HS-5 (cell line): Measurements from ENCODE around the gene CD151.
A peak's percentile ranks its signal among the peaks of the same experiment; 100 is the strongest.

Experiments used
- DNase-seq: peaks from one replicate; pipeline ENCODE4 v3.0.0-alpha.2; 2012; ENCODE audit warnings: low read depth

CD151 gene

DNA sequence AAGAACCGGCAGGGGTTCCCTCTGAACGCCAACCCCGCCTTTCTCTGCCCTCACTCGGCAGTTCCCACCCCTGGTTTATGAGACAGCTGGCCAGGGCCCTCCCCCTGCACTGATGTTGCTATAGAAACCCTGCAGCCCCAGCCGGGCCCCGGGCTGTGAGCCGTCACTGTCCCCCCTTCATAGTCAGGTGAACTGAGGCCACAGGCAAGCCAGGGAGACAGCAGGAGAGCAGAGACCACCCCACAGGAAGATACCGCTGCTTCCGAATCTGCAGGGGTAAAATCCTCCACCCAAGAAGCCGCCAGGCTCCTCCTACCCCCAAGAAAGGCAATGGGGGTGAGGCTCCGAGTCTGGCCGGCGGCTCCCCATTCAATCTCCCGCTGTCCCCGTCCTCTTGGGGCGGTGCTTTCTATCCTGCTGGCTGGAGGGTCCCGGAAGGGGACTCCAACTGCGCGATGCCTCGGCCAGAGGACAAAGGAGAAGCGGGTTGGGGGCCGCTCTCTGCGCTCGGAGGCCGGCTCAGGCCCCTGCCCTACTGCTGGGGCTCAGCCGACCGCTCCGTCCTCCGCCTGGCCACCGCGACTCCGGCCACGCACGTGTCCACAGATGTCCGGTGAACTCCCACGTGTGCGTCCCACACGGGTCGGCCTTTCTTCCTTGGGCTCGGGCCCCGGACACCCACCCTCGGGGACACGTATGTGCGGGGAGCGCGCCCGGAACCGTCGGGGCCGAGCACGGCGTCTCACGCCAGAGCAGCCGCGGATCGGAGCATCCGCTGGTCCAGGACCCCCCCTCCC is 35.3 kb upstream of the CD151 start:
- DNase-seq = no peak

DNA sequence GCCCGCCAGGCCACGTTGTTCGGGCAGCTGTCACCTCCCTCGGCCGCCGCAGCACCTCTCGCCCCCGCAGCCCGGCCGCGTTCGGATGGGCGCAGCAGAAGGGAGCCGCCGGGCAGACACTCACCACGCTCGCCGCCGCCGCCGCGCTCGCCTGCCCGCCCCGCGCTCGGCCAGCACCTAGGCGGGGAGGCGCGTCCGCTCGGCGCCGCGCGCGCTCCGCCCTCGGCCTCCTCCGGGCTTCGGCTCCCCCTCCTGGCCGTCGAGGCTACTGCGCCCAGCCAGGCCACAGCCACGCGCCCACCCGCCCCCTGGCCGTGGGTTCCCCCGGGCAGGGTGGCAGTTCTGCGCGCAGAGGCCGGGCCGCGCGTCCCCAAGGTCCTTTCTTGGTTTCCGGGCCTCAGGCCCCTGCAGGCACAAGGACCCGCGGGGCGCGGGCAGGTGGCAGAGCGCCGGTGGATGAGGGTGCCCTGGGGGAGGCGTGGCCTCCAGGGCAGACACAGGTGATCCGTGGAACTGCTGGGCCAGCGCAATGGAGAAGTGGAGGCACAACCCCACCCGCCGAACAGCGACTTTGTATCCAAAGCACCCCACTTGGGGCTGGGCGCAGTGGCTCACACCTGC is 34.5 kb upstream of the CD151 start, which contains the start of gene SLC25A22:
Gene SLC25A22, minus strand, starts transcription at position 189 of the 621 bp plus-strand sequence. CDS start 3,275 bp downstream, outside the sequence.
- DNase-seq = no peak

DNA sequence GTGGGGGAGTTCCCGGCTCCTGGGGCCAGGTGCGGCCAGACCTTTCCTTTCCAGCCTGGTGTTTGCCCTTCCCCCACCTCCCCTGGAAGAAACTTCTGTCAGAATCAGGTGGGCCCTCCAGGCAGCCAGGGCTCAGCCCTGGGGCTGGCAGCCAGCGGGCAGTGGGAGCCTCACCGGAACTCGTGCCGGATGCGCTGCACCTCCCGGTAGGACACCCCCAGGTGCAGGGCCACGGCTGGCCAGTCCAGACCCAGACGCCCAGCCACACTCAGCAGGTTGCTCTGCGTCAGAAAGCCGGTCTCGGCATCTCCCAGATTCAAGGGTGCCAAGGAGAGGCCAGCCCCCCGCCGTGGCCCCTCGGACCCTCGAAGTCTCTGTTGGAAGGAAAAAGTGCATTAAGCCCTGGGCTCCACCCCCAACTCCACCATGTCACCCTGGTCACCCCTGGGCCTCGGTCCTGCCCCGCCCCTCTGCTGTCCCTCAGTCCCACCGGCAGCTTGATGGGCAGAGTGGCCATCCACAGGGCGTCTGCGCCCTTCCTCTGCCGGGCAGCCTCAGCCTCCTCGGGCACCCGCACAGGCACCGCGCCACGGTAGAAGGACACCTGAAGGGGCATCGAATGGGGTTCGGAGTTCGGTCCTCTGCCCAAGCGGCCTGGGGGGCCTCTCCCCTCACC is 33.0 kb upstream of the CD151 start:
- DNase-seq = no peak

DNA sequence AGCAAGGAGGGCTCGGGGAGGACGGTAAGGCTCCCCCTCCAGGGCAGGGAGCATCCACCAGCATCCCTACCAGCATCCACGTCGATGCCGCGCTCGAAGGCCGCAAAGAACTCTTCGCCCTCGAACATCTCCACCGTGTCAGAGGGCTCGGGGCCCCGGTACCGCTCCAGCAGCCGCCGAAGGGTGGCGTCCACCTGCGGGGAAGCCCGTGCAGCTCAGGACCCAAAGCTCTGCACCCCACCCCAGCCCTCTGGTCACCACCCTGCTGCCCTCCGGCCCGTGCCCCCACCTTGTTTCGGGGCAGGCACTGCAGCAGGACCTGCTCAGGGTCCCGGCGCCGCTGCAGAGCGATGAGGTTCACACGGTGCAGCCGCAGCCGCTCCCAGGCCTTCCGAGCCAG is 32.3 kb upstream of the CD151 start:
- DNase-seq = no peak

DNA sequence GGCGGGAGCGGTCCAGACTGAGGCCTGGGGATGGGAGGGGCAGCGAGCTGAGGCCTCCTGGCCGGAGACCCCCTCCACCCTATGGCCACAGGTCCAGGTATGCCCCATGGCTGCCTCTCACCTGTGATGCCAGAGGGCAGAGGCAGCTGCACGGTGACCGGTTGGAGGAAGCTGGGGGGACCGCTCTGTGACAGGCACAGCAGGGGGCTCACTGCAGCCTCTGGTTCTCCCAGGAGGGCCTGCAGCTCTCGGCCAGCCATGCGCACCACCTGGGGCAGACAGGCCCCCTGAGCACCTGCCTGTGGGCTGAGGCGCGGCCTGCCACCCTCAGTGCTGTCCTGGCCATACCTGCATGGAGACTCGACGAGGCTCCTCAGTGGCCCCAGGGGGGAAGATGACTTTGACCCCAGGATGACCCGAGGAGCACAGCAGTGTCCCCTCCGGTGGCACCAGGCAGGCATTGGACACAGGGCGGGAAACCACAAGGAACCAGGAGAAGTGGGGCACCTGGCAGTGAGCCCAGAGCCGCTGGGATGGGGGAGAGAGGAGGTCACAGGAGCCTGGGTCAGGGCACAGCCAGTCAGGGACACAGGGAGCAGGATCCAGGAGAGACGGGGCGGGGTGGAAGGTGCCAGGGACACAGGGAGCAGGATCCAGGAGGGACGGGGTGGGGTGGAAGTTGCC is 31.5 kb upstream of the CD151 start:
- DNase-seq = no peak

DNA sequence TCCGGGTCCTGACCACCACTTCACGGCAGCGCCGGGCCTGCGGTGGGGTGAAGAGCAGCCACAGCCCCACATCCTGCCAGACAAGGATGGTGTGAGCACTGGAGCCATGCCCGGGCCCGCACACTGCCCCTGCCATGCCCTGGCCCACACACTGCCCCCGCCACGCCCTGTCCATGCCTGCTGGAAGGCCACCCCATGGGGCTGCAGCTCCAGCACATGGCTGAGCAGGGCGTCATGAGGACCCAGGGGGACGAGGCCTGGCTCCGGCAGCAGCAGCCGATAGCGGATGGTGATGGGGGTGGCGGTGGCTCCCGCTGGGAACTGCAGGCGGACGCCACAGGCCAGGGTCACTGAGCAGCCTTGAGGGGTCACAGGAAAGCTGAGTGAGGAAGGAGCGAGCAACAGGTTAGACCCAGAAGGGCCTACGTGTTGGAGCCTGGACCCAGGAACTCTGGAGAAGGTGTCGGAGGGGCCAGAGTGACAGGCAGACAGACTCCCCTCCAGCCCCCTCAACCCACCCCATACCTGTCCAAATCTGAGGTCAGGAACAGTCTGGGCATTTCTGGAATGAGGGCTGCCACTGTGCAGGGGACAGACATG is 30.6 kb upstream of the CD151 start:
- DNase-seq = no peak

DNA sequence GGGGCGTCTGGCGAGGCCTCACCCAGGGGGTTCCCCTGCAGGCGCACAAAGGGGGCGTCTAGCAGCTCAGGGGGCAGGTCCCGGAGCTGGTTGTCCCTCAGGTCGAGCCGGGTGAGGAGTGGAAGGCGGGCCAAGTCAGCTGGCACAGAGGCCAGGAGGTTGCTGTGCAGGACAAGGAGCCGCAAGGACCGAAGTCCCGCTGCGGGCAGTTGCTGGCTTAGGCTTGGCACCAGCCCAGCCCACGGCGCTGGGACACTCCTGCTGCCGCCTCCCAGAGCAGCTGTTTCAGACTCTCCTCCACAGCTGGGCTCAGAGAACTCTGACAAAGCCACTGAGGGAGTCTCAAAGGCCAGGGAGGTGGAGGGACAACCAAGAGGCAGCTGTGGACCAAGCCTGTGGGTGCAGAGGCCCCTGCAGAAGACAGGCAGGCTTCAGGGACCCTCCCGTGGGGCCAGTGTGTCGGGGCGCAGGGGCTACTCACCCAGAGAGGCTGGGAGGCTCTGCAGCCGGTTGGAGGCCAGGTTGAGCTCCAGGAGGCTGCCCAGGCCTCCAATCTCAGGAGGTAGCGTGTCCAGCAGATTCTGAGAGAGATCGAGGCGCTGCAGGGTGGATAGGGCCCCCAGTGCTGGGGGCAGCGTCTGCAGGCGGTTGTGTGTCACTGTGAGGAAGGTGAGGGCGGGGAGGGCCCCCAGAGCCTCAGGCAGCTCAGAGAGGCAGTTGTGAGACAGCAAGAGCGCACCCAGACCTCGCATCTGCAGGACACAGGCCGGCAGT is 29.9 kb upstream of the CD151 start:
- DNase-seq = no peak

DNA sequence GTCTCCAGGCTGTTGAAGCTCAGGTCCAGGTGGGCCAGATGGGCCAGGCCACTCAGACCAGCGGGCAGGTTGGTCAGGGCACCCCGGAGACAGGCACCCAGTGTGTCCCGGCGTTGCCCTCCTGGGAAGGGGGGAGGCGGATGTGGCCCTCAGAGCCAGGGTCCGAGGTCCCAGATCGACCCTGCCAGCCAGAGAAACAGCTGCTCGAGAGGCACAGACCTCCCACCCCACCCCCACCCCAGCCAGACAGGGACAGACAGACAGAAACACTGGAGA is 29.3 kb upstream of the CD151 start:
- DNase-seq = no peak

DNA sequence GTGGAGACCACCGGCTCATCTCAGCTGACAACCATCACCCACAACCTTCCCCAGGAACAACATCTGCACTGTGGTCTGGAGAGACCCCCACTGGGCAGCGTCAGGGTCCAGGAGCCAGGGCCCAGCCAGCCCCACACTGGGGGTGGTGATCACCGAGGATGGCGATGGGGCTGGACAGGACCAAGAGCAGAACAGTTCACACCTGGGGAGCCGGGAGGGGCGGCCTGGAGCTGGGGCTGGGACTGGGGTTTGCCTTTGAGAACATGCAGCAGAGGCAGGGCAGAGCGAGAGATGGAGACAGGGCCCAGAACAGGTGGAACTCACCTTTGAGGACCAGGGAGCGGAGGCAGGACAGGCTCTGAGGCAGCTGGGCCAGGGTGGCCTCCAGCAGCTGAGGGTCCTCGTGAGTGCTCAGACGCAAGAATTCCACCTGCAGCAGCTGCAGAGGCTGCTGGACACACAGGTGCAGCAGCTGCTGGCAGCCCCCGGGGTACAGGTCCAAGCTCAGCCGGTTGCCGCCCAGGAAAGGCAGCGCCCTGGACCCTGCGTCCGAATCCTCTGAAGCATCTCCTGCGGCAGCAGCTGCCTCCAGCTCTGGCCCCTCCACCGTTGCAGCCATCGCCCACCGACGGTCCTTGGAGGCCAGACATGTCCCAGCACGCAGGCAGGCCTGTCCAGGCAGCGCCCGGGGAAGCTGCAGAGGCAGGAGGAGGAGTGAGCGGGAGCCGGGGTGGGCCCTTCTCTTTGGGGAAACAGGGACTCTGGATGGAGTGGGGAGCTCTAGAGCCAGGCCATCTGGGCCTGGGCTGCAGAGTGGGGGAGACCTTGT is 28.8 kb upstream of the CD151 start:
- no peak for DNase-seq

DNA sequence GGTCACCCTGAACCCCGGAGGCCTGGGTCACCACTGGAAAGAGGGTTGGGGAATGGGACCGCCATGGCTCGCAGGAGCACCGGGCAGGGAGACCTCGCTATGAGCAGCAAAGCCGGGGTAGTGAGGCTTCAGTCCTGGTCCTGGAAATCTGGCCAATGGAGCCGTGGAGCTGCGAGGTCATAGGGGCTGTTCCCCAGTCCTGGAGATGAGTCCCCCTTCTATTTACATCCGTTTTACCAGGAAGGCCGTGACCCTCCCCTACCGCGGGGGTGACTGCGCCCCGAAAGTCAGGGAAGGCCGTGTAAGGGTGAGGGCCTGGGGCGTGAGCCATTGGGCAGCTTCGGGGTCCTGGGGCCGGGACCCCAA is 28.2 kb upstream of the CD151 start:
- DNase-seq = no peak

DNA sequence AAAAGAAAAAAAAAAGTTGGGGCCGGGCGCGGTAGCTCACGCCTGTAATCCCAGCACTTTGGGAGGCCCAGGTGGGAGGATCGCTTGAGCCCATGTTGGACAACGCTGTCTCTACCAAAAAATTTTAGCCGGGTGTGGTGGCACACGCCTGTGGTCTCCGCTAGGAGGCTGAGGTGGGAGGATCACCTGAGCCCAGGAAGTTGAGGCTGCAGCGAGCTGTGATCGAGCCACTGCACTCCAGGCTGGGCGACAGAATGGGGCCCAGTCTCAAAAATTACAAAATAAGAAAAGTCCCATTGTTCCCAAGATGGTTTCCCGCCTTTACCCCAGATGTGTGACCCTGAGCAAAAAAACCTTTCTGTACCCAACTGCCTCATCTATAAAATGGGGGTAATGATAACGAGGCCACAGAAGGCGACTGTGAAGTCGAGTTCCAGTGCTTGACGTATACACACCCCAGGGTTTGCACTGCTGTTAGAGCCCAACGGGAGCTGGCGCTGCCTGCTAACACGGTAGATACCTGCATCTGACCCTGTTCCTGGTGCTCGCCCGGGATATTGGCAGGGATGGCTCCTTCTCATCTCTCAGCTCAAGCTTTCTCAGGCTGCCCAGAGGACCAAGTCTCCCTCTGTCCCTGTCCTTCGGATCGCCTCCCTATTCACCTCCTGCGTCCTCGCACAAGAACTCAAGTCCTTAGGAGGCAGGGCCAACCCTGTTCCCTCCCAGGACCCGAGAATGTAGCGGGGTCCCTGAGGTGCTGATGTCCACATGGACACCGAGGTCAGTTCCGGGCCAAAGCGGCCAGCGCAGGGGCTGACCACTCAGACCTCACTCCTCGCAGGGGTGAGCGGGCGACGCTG is 24.1 kb upstream of the CD151 start:
- DNase-seq = no peak

DNA sequence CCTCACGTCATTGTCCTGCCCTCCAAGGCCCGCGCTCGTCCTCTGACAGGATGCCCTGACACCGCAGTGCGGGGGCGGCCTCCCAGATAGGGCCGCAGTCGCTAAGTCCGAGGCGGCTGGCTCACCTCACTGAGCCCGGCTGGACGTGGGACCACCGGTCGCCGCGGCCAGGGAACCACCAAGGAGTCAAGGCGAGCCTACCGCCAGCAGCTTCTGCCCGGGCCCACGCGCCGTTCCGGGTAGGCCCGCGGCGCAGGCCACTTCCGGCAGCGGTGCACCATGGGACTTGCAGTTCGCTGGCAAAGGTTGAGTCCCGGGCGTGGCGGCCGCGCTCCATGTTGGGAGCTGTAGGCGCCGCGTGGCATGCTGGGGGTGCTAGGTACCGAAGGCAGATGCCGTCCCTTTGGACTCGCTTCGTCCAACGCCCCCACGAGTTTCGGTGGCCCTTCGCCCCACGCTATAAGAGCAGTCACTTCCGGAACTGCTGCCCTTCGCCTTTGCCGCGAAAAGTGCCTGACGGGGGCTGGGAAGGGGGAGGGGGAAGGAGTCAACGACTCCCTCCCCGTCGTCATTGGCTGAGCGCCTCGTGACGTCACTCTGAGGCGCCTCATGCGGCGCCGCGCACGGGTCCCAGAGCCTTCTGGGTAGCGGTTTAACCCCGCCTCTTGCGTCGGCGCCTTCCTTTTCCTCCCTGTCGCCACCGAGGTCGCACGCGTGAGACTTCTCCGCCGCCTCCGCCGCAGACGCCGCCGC is 23.3 kb upstream of the CD151 start, which contains the start of gene RPLP2:
Gene RPLP2, plus strand, starts transcription at position 681 of the 753 bp plus-strand sequence. CDS start 268 bp downstream, outside the sequence.
- peak; percentile 89 for DNase-seq

DNA sequence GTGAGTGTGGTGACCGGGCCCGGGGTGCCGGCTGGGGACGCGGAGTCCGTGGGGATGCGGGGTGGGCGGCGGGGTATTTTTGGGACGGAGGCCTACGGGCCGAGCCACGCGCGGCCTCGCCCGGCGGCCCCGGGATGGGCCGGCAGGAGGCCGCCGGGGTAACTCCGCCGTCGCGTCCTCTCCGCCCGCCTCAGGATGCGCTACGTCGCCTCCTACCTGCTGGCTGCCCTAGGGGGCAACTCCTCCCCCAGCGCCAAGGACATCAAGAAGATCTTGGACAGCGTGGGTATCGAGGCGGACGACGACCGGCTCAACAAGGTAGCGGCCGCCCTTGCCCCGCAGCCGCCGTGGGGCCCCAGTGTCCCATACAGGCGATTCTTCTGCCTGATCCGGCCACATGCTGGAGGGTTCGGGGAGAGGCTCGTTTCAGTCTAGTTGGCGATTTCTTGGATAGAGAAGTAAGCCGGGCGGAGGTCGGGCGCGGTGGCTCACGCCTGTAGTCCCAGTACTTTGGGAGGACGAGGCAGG is 22.6 kb upstream of the CD151 start:
- no peak for DNase-seq

DNA sequence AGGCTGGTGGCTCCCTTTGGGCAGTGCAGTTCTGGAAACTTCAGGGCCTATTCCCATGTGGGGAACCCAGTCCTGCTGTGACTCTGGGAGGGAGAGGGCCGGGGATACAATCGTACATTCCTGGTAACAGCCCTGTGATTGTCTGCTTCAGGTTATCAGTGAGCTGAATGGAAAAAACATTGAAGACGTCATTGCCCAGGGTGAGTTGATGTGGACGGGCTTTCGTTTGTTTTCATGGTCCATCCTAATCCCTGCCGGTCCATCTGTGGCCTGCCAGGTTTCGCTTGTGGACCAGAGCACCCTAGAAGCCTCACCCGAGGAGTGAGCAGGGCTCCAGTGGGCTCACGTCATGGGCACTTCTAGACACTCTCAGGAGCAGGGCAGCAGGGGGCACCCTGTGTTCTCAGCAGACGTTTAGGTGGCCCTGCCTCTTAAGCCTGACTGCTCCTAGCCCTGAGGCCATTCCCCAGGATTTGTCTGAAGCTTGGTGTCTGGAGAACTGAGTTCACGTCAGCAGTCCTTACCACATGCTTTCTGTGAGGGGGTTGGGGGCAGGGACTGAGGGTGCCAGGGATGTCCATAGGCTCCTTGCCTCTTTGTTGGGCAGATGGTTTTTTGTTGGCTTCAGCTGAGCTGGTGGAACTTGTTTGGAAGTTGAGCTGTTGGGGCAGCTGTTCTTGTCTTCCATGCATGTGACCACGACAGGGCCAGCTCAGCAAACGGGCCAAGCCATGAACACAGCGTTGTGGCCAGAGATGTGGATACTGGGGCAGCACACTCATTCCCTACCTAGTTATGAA is 21.1 kb upstream of the CD151 start:
- no peak for DNase-seq

DNA sequence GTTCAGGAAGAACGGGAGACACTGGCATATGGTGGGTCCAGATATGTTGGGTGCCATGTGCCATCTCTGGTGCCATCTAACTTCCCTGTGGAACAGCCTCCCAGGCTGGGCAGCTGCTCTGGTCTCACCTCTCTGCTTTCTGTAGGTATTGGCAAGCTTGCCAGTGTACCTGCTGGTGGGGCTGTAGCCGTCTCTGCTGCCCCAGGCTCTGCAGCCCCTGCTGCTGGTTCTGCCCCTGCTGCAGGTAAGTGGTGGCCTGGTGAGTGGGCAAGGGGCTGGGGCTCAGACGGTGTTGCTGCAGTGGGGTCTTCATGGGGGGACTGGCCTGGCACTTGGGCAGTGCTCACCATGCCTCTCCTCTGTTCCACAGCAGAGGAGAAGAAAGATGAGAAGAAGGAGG is 20.4 kb upstream of the CD151 start:
- DNase-seq = no peak

DNA sequence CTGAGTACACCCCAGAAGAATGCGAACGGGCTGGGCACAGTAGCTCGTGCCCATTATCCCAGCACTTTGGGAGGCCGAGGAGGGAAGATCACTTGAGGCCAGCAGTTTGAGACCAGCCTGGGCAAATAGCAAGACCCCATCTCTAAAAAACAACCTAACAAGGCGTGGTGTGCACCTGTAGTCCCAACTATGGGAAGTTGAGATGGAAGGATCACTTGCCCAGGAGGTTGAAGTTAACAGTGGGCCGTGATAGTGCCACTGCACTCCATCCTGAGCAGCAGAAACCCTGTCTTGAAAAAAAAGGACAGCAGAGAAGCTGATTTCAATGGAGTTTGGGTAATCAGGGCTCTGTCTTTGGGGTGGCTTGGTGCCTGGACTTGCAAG is 19.7 kb upstream of the CD151 start:
- no peak for DNase-seq

DNA sequence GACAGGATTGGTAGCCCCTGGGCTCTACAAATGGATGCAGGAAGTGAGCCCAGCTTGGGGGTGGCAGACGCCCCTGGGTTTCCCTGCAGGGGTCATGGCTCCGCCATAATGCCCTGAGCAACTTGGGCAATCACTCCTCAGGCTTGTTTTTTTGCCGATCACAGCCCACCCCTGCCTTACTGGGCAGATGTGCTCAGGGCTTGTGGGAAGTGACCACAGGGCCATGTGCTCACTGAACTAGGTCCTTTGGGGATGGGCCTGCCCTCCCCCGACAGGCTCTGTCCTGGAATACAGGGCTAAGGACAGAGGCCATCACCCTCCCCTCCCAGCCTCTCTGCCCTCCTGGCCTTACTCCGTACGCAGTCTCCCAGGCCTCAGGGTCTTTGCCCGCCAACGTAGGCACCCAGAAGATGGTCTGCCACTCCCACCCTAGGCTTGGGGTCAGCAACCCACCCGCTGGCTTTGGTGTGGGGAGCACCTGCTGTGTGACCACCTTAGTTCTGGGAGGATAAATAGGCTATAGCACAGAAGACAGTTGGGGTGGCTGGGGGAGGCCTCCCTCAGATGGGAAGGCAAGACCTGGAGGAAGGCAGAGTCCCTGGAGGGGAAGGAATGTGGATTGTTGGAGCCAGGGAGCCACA is 19.2 kb upstream of the CD151 start:
- DNase-seq = no peak
